GM19328 (cell line): ENCODE results near the gene CCDC182.

Experiments used
- ATAC-seq: cut with Tn5 transposase; IDR thresholded peaks from one replicate; pipeline ENCODE4 v1.9.1; 2021; ENCODE audit warnings: mild to moderate bottlenecking, moderate library complexity; ENCODE audit not compliant: unreplicated experiment

The CCDC182 gene

DNA sequence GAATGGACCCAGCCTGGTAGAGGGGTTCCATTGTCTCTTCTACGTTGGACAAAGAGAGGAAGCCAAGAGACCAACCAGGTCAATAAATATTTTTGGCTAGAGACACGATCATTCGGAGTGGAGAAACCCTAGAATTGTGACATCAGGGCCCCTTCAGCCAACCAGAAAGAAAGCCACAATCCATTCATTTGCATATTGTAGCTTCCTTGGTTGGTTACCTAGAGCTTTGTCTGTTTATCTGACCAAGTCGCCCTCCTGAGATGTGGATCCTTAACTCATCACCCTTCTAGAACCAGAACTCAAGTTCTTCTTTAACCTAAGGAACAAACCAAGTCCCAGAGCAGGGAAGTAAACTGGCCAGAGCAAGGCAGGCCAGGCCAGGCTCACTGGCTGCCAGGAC is at the start of gene CCDC182:
CCDC182 (minus strand) TSS at position 58 of the 400 bp plus-strand sequence; CDS start at position 31, 27 bp downstream.
- ATAC-seq: no peak

DNA sequence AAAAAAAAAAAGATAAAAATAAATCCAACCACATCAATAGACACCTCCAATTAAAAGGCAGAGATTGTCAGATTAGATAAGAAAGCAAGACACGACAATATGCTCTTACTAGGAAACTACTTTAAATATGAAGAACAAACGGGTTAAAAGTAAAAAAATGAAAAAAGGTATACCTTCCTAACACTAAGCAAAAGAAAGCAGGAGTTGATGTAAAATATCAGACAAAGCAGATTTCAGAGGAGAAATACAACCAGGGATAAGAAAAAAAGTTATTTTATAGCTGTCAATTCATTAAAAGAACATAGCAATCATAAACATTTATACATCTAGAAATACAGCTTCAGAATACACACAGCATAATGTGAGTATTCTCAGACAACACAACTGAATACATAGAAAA is 49.7 kb upstream of the CCDC182 start:
- no peak for ATAC-seq

DNA sequence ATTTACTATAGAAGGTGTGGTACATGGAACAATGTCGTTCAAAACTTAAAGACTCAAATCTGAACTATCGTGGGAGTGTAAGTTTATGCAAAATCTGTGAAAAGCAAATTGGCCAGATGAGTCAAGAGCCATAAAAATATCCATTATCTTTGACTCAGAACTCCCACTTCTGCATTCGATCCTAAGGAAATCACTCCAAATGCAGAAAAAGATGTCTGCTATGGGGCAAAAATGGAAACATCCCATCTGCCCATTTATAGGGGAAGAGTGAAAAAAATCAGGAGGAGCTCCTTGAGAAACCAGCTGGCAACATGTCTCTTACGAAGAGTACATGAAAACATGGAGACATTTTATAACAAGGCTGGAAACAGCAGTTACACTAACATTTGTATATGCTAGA is 43.6 kb upstream of the CCDC182 start:
- ATAC-seq: no peak

DNA sequence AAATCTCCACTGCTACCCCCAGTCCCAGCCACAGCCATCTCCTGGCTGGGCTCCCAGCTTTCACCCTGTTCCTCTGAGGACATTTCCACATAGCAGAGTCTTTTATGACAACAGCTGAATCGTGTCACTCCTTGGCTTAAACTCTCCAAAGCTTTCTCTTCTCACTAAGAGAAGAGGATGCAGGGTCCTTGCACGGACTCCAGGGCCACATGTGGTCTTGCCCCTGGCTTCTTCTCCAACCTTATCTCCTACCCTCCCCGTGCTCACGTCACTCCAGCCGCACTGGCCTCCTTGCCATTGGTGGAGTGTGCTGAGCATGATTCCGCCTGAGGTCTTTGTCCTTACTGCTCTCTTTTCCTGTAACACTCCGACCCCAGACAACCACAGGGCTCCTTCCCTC is 39.9 kb upstream of the CCDC182 start:
- ATAC-seq: no peak

DNA sequence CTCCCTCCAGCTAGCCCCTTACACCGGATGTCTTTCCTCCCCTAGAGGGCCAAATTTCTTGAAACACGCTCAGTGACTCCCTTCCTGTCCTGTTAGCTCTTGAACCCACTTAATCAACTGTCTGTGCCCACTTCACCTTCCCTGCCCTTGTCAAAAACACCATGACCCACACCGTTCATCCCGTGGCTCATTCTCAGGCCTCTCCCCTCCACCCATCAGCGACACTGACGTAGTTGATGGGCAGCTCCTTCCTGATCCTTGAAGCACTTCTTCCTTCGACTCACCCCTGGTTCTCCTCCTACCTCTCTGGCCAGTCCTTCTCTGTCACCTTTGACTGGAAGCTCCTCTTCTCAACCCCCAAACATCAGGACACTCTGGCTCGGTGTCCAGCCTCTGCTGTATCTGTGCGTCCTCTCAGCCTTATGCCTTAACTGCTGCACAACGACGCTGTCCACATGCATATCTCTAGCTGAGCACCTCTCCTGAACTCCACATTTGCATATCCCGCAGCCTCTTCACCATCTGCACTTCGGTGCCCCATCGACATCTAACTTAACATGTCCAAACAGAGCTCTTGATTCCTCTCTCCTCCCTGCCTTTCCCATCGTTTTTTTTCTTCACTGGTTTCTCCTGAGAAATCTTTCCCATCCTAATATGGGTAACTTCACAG is 39.3 kb upstream of the CCDC182 start:
- ATAC-seq: no peak

DNA sequence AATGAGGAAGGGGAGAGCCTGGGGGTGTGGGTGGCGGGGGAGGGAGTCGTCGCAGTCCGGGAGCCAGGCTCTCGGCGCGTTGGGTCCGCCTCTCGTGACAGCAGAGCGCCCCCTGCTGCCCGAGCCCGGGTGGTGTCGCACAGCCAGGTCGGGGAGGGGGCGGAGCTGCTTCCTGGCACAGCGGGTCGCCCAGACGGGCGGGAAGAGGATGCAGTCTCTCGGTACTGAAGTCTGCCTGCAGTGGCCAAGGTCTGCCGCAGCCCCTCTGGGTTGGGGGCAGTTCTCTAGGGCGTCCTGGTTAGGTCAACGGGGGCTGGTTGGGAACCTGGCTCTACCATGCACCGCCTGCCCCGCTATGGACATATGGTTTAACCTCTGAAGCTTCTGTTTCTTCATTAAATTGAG is 38.2 kb upstream of the CCDC182 start:
- ATAC-seq: no peak

DNA sequence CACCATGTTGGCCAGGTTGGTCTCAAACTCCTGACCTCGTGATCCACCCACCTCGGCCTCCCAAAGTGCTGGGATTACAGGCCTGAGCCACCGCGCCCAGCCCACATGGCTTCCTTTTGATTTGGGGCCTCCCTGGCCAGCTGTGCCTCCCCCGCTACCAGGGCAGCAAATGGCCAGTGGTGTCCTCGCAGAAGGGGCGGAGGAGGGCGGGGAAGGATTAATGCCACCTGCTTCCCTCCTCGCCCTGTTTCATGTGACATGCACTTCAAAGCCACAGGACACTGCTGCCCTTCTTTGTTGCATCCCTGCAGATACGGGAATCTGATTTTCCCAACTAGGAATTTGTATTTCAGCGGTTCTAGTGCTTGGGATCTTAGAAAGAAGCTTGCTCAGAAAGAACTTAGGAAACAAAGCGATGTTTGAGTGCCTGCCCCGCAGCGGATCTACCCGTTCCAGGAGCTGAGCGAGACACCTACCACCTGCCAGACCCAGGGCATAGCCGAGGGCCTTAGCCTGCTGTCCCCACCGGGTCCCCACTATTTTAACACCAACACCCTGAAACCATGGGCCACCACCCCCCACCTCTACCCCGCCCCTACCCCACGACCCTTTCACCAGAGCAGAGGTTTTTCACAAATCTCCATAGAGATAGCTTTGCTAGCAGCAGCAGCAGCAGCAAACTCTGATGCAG is 37.7 kb upstream of the CCDC182 start:
- ATAC-seq: no peak

DNA sequence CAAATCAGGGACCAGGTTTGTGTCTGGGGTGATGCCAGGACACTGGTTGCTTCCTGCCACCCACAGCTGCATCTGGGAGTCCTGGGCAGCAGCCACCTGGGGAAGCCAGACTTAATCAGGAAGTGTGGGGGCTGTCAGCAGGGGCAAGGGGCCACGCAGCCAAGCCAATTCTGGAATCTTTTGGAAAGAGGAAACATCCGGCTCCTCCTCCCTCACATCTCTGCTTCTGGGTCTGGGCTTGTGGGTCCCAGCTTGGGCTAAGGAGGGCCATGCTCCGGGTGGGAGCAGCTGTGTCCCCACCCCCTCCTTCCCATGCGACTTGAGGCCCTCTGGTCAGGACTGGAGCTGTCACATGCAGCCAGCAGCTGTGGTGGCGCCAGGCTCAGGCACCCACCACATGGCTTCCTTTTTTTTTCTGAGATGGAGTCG is 37.0 kb upstream of the CCDC182 start:
- ATAC-seq: no peak

DNA sequence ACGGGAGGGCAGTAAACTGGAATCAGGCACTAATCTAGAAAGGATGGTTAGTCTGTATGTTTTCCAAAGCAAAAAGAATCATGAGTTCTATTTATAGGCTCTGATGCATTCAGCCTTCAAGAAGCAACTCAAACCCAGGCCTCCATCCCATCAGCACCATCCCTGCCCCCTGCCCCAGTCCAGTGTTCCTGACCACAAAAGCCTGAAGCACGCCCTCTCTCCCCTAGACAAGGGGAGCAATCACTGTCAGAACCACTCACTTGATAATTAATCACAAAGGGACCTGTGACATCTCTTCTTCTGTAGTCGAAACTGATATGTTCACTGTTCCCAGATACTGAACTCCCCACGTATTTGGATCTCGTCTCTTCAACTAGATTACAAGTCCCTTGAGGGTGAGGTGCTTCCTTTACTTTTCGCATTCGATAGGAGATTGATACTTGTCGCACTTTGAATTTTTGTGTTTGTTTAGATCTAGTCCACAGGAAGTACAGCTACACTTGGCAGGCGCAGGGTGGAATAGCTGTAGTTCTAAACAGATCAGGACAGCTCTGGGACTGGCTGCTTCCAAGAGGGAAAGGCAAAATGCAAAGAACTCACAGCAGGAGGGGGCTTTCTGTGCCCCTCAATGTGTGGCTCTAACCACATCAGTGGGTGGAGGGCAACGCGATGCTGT is 36.4 kb upstream of the CCDC182 start:
- no peak for ATAC-seq

DNA sequence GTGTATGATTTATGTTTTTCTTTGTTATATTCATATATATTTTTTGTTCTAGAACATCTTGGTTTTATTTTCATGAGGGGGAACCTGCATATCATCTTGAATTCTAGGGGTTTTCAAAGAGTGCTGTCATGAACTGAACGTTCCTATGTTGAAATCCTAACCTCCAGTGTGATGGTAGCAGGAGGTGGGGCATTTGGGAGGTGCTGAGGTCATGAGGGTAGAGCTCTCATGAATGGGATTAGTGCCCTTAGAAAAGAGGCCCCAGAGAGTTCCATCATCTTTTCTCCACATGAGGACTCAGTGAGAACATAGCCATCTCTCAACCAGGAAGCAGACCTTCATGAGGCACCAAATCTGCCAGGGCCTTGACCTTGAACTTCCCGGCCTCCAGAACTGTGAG is 34.6 kb upstream of the CCDC182 start:
- no peak for ATAC-seq

DNA sequence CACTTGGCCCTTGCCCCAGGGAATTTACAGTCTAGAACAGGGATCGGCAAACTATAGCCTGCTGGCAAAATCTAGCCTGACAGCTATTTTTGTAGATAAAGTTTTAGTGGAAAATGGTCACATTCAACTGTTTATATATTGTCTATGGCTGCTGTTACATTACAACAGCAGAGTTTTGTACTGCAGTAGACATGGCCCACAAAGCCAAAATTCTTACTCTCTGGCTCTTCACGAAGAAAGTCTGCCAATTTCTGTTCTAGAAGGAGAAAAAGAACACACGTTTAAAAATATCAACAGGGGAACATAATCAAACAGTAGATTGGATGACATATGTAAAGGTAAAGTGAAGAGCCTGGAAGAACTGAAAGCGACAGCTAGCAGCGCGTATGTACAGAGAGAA is 33.2 kb upstream of the CCDC182 start:
- no peak for ATAC-seq

DNA sequence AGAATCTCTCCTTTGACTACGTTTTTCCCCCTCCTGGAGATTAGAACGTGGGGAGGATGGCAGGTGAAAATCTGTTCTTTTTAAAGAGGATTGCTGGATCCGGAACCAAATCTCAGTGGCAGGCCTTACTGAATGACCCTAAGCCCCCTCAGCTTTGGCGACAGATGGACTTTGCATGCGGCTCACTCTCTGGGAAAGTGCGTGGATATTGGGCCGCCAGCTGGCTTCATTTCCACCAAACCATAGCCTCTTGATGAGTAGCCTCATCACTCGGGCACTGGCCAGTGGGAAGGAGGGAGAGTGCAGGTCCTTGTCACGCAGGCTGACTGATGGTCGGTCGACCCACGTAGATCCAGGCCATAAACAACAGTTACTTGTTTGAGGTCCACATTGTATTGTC is 31.3 kb upstream of the CCDC182 start:
- no peak for ATAC-seq

DNA sequence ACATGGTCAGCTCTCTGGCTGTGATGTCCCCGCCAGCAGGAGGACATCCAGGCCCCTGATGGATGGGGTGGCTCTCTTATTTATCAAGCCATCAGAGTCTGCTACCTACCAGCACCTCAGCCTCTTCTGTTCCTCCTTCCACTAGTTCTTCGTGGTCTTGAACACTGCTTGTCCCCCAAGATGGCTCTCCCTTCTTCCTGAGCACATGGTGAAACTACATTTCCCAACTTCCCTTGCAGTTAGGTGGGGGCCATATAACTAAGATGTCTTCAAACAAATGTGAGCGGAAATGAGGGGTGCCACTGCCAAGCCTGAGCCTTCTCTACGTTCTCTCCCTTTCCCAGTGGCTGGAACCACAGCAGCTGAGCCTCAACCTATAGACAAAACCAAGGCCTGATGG is 29.8 kb upstream of the CCDC182 start:
- no peak for ATAC-seq

DNA sequence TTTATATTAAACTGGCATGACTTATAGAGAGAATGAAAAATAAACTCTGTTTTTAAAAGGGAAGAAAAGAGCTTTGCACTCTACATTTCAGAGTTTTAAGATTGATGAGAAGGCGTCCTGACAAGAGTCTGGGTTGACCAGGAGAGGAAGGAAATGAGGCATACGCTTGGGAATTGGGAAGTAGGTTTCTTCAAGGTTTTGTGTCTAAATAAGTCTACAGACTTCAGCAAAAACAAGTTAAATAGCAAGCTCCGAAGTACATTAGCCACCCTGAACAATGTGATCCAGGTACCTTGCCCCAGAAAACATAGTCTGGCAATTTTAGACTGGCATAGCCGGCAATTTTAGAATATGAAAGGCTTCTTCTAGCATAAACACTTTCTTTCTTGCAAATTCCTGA is 28.5 kb upstream of the CCDC182 start:
- no peak for ATAC-seq

DNA sequence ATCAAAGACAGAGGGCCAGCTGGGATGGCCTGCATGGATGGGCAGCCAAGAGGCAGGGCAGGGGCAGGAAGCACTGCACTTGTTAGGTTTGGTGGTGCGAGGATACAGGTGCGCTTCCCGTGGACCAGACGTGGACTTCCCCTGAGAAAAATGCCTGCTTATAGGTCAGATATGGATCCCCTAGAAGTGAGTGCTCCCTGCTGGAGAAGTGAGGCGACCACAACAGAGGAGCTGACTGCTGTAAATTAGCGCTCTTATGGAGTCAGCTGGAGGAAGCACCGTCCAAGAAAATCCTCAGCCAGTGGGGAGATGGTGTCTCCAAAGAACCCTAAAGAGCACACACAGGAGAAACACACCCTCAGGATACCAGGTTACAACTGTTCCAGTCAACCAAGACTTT is 27.7 kb upstream of the CCDC182 start:
- no peak for ATAC-seq

DNA sequence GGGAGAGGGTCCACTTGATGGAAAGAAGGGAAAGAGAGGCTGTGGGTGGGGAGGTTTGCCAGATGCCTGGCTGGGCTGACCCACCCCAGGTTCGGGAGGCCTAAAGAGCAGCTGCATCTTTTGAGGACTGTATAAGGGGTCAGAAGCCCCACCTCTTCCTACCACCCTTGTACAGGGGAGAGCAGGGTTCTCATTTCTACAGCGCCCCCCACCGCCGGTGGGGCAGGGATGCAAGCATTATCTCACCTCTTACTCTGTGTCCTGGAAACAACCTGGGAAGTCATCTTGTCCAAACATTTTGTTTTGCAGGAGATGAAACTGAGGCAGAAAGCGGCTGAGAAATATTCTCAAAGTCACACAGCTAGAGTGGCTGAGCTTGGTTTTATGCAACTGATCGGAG is 22.5 kb upstream of the CCDC182 start:
- no peak for ATAC-seq

DNA sequence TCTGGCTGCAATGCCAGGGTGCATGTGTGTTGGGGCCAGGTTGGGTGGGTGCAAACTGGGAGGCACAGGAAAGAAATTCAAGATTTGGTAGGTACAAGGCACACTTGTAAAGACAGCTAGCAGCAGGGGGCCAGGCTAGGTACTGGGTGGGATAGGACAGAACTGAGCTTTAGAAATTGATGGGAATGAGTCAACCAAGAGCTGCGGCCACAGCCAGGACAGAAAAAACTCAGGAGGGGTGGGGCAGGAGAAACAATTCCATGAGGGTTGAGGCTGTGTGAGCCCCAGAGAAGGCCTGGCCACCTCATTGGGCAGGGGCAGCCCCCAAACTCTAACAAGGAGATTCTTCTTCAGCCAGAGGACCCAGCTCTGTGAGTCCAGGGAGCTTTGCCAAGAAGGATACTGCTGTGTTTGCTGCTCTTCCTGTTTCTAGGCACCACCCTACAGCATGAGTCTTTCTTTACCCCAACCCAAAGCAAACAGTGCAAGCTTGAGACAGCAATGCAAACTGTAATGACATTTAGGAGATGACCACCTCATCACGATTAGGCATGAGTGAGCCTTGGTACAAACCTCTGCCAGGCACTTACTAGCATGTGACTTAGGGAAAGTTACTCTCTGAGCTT is 21.3 kb upstream of the CCDC182 start:
- ATAC-seq: no peak

DNA sequence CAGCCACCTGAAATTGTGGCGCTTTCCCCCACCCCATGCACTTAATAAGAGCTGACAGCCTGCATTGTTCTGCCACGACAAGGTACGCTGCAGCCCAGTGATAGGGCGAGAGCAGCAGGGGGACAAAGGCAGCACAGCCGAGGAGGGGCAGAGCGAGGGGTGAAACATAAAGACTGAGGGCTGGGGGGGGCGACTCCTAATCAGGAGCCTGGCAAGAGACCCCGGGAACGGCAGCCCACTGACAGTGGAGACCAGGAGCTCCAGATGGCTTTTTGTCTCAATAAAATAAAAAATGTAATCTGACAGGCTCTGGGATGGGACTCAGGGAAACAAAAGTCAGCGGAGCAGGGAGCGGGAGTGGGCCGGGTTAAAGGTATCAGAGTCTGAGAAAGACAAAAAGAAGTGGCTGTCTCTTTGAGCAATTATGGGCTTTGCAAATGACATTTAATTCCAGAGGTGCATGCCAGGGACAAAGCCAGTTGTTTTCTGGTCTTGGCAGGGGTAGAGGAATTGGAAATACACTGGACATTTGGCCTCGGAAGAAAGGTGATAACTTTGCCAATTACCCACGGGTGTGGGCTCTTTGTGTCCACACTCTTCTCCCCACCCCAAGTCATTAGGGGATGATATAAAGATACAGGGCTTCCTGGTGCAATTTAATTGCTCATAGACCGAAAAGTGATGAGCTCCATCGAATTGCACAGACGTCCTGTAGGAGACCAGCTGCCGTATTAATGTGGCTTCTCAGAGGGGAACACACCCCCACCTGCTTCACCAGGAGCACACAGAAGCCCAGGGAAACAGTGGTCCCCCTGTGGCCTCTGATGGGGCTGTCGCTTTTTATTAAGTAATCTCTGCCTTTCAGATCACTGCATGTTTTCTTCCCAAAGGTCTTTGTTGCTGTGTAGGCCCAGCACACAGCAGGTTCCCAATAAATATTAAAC is 17.6 kb upstream of the CCDC182 start:
- ATAC-seq: no peak

DNA sequence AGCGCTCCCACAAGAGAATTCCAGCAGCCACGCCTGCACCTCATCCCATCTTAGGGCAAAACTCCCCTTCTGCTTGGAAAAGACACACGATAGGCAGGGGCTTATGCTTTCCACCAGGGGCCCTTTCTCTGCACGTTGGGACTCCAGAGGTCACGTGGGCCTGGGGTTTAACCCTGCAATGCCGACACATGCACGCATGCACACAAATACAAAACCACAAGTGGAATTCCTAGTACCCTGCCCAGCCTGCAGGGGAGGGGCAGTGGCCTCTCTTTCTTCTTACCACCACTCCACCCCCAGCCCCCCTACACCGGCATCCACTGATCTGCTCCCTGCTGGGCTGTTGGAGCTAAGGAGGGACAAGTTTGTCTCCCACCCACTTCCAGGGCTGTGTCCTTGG is 16.8 kb upstream of the CCDC182 start:
- no peak for ATAC-seq

DNA sequence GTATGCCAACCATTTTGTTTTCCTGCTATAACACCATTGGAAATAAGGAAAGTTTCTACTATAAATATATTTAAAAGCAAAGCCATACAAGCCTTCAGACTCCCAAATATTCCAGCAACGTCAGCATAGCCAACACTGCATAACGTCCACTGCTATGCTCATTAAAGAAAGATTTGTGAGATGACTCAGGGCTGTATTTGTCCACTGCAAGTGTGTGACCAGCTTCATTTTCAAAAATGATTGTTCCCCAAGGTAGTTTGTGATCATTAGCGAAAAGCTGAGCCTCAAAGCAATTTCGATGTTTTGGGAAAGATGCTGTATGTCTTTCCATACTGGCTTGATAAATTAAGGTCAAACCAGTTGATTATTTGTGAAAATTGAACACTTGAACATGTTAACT is 14.9 kb upstream of the CCDC182 start:
- no peak for ATAC-seq

DNA sequence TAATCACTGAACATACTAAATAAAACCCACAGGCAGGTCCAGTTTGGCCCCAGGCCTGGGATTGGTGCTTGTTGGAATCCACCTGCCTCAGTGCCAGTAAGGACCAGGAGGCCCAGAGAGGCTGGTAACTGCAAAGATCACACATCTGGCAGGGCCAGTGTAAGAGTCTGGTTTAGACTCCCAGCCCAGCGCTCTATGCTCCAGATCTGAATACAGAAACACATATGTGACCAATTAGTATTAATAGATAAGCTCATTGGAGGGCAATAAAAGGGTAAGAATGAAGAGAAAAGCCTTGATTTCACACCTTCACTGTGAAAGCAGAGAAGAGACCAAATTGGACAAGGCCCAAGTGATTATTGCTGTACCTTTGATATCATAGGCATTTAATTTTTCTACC is 13.6 kb upstream of the CCDC182 start:
- ATAC-seq: no peak
